Osteoblast (primary cell): ENCODE measurements around the gene CMIP. TPM values are rescaled to one million over a fixed set of nuclear protein-coding genes. Genes with fewer than 3 reads are reported as not detected.

Source experiments
- DNase-seq: peaks from one replicate; pipeline ENCODE4 v3.0.0; 2011; ENCODE audit warnings: low spot score, mixed read lengths; ENCODE audit not compliant: insufficient read length; ENCODE audit errors: missing footprints
- H2AFZ ChIP-seq: 2 replicates; pipeline ENCODE4 v1.6.0; 2011; ENCODE audit warnings: mild to moderate bottlenecking, low read length
- H3K27ac ChIP-seq: 2 replicates; pipeline ENCODE4 v1.5.1; 2011; ENCODE audit warnings: mild to moderate bottlenecking, low read depth, low read length, moderate library complexity
- H3K27me3 ChIP-seq: 2 replicates; pipeline ENCODE4 v1.6.0; 2012; ENCODE audit warnings: mild to moderate bottlenecking, control low read depth, inconsistent platforms, low read length, moderate library complexity; ENCODE audit not compliant: insufficient read depth
- H3K36me3 ChIP-seq: 2 replicates; pipeline ENCODE4 v1.5.1; 2011; ENCODE audit warnings: mild to moderate bottlenecking, low read length, control low read depth, moderate library complexity; ENCODE audit not compliant: insufficient read depth
- H3K4me1 ChIP-seq: 2 replicates; pipeline ENCODE4 v1.5.1; 2011; ENCODE audit warnings: mild to moderate bottlenecking, low read length, control low read depth, moderate library complexity; ENCODE audit not compliant: insufficient read depth
- H3K4me2 ChIP-seq: 2 replicates; pipeline ENCODE4 v1.6.0; 2011; ENCODE audit warnings: mild to moderate bottlenecking, low read length; ENCODE audit not compliant: insufficient read depth
- H3K4me3 ChIP-seq: fragments of 200-600 bp; sonication (generic); 3 replicates; pipeline ENCODE4 v1.5.1; 2012; ENCODE audit warnings: mild to moderate bottlenecking, low read length, inconsistent platforms; ENCODE audit not compliant: insufficient read depth
- H3K79me2 ChIP-seq: 2 replicates; pipeline ENCODE4 v1.6.0; 2012; ENCODE audit warnings: mild to moderate bottlenecking, low read length, control low read depth, inconsistent platforms; ENCODE audit not compliant: insufficient read depth
- H3K9me3 ChIP-seq: 2 replicates; pipeline ENCODE4 v1.5.1; 2011; ENCODE audit warnings: low read depth, low read length, control low read depth
- H4K20me1 ChIP-seq: 2 replicates; pipeline ENCODE4 v1.6.0; 2012; ENCODE audit warnings: mild to moderate bottlenecking, low read length, control low read depth; ENCODE audit not compliant: insufficient read depth
- CTCF ChIP-seq: IDR thresholded peaks from 2 replicates; pipeline ENCODE4 v1.5.1; 2011; ENCODE audit warnings: mild to moderate bottlenecking, low read depth, low read length, moderate library complexity; ENCODE audit errors: extremely low read depth
- total RNA-seq: library from RNA; depleted of rRNA; stranded (reverse); fragments of >200 nt; gene quantifications from 2 replicates; pipeline ENCODE4 v1.2.3, GENCODE V29; 2012

CMIP gene
- total RNA-seq, 1 donor, result 8.3 TPM

GRCh38 chr16:81549547-81550431, 105.2 kb downstream of the CMIP start:
- H3K4me2 ChIP-seq, result no peak overlapping the region
- no peaks in the 10 kb centered on the region for H3K36me3 ChIP-seq
- no peak for TF ChIP-seq CTCF
- no peak overlapping the region for H3K4me3 ChIP-seq
- H3K9me3 ChIP-seq, result no peaks in the 10 kb centered on the region
- no peak overlapping the region for H2AFZ ChIP-seq
- no peak for DNase-seq
- H3K79me2 ChIP-seq, result peaks cover 68% of the 10 kb centered on the region
- H4K20me1 ChIP-seq, result peaks cover 9% of the 10 kb centered on the region
- H3K27me3 ChIP-seq, result no peaks in the 10 kb centered on the region
- H3K27ac ChIP-seq, result no peak overlapping the region
- H3K4me1 ChIP-seq, result peaks cover 33% of the 10 kb centered on the region

GRCh38 chr16:81550432-81550808, 105.8 kb downstream of the CMIP start:
- peak overlapping the region; percentile 91 for H3K27ac ChIP-seq

GRCh38 chr16:81551151-81551808, 106.7 kb downstream of the CMIP start:
- Histone ChIP-seq H3K27me3 (no peaks in the 10 kb centered on the region), H3K27ac (peak overlapping the region; percentile 91), H3K9me3 (no peaks in the 10 kb centered on the region), H3K4me1 (peaks cover 27% of the 10 kb centered on the region), H3K79me2 (peaks cover 67% of the 10 kb centered on the region), H4K20me1 (peaks cover 5% of the 10 kb centered on the region), H3K4me3 (no peak overlapping the region), H2AFZ (no peak overlapping the region), H3K4me2 (peak overlapping the region; percentile 37), H3K36me3 (no peaks in the 10 kb centered on the region)
- DNase-seq, result peak; percentile 97
- TF ChIP-seq CTCF, result no peak

More at GRCh38 chr16:81550432-81550808, 105.8 kb downstream of the CMIP start:
- no peak for TF ChIP-seq CTCF
- DNase-seq, result peak; percentile 83
- Histone ChIP-seq H3K4me1 (peaks cover 27% of the 10 kb centered on the region), H3K27me3 (no peaks in the 10 kb centered on the region), H2AFZ (no peak overlapping the region), H4K20me1 (peaks cover 7% of the 10 kb centered on the region), H3K9me3 (no peaks in the 10 kb centered on the region), H3K4me2 (no peak overlapping the region), H3K79me2 (peaks cover 63% of the 10 kb centered on the region), H3K36me3 (no peaks in the 10 kb centered on the region), H3K4me3 (no peak overlapping the region)

- DNase-seq, result peak; percentile 91
- Histone ChIP-seq H3K4me1 (peaks cover 27% of the 10 kb centered on the region), H3K36me3 (no peaks in the 10 kb centered on the region), H3K27me3 (no peaks in the 10 kb centered on the region), H4K20me1 (peaks cover 5% of the 10 kb centered on the region), H3K79me2 (peaks cover 64% of the 10 kb centered on the region), H3K9me3 (no peaks in the 10 kb centered on the region), H3K27ac (peak overlapping the region; percentile 91), H2AFZ (no peak overlapping the region), H3K4me3 (no peak overlapping the region), H3K4me2 (peak overlapping the region; percentile 37)
- no peak for TF ChIP-seq CTCF
These were observed 107.3 kb downstream of the CMIP start for GRCh38 chr16:81551821-81552304.
